ENCODE measurements around the gene DGKD.
"Not testable (repeated sequence)": the region's sequence is repeated elsewhere in the genome, so short reads cannot be mapped to it uniquely, and the experiment has no call there.

The DGKD gene

DNA sequence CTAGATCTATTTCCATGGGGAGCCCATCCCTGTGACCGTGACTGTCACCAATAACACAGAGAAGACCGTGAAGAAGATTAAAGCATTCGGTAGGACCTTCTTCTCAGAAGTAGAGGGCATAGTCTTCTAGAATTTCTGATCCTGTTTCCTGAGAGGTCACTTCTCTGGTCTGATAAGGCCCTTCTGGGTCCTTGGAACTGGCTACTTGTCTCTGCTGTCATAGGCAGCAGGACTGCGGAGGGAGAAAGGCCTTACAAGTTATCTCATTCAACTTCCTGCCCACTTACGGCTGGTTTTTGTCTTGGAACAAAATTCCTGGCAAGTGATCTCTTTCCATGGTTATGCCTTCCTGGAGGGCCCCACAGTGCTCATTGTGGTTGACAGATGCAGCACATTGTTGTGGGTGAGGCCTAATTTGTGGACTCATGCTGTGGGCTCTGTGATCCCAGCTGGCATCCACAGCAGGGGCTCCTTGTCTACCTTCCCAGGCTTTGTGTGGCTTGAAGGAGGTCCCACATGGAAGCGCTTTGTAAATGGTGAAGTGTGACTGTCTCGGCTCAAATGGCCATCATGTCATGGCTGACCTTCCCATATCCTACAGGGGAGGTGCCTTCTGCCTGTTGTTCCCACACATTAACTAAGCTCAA, 24.7 kb upstream of the DGKD start:
- TF ChIP-seq ZNF274 (IDR thresholded peaks at IDR 0.05; ENCODE audit: low read depth, low read length), result no peak
- H3K4me3 ChIP-seq (ENCODE audit: low read length), result no peak overlapping the region

DNA sequence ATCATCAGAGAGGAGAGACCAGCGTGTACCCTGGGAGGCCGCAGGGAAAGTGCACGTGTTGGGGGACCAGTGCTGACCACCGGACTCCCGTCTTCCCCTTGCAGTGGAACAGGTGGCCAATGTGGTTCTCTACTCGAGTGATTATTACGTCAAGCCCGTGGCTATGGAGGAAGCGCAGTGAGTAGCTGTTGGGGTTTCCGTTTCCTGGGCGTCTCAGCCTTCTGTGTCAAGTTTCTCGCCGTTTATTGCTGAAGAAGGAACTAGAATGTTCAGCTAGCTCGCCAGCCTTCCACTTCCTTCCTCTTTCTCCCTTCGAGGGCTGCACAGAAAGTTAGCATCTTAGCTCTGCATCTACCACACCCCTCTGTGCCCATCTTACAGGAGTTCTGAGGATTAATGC, 22.8 kb upstream of the DGKD start:
- TF ChIP-seq ZNF274 (IDR thresholded peaks at IDR 0.05; ENCODE audit: low read depth, low read length), result no peak
- H3K4me3 ChIP-seq (ENCODE audit: low read length), result no peak overlapping the region

DNA sequence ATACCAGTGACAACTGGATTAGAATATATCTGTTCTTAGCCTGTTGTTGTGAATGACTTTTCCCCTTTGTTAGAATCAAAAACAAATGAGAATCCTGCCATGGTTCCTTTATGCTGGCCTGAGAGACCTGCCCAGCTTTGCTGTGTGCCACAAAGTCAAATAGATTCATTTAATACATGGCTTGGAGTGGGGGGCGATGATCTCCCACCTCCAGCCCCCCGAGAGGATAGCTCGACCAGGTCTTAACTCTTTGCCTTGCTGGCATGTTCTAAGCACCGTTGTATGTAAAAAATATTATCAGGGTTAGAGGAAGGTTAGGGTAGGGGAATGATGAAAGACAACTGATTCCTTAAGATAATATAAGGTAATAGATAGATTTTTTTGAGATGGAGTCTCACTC, 22.2 kb upstream of the DGKD start:
- TF ChIP-seq ZNF274 (IDR thresholded peaks at IDR 0.05; ENCODE audit: low read depth, low read length), result no peak
- H3K4me3 ChIP-seq (ENCODE audit: low read length), result no peak overlapping the region

DNA sequence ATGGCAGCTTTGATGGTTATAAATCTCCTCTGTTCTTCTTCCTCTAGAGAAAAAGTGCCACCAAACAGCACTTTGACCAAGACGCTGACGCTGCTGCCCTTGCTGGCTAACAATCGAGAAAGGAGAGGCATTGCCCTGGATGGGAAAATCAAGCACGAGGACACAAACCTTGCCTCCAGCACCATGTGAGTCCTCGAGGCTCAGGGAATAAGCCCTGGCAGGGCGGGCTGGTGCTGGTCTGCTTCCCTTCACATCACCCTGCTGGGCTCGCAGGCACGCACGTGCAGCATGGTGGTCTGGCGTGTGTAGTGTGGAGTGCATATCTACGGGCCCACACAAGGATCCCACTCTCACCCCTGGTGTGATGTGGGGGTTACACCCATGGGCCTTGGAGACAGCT, 19.4 kb upstream of the DGKD start:
- H3K4me3 ChIP-seq (ENCODE audit: low read length), result no peak overlapping the region

DNA sequence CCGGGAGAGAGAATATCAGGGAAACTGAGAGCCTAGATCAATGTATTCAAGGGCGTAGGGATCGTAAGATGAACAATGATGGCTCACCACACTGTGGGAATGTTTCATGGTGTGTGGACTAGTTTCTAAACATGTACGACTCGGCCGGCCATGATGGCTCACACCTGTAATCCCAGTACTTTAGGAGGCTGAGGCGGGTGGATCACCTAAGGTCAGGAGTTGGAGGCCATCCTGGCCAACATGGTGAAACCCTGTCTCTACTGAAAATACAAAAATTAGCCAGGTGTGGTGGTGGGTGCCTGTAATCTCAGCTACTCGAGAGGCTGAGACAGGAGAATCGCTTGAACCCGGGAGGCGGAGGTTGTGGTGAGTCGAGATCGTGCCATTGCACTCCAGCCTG, 18.2 kb upstream of the DGKD start:
- H3K4me3 ChIP-seq (ENCODE audit: low read length), result not testable (repeated sequence)

More for the DNA sequence above, 19.4 kb upstream of the DGKD start:
- no peak for TF ChIP-seq ZNF274 (IDR thresholded peaks at IDR 0.05; ENCODE audit: low read depth, low read length)

DNA sequence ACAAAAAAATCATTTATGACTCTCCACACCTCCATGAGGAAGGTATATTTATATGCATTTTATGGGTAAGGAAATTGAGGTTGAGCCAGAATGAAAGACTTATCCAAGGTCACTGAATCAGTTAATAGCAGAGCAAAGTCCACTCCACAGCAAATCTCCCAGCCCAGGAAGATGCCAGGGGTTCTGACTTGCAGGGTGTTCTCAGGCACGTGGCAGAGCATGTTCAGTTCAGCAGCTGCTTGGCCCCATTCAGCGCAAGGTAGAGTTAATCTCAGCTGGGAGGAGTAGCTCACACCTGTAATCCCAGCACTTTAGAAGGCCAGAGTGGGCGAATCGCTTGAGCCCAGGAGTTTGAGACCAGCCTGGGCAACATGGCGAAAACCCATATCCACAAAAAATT, 17.8 kb upstream of the DGKD start:
- no peak overlapping the region for H3K4me3 ChIP-seq (ENCODE audit: low read length)
- TF ChIP-seq ZNF274 (IDR thresholded peaks at IDR 0.05; ENCODE audit: low read depth, low read length), result no peak

DNA sequence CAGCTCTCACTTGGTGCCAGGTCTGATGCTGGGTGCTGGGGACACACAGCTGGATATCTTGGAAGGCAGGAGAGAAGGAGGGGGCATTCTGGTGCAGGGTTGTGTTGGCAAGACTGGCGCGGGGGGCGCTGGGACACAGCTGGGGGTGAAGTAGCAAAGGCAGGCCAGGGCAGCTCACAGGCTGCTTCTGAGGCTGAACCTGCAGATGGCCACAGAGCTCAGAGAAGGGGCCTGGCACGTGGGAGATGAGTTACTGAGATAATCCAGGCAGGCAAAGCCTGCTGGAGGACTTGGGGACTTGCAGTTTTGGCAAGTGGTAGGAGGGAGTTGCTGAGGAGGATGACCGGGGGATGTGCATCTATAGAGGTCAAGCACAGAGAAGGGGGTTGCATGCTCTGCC, 16.2 kb upstream of the DGKD start:
- H3K4me3 ChIP-seq (ENCODE audit: low read length), result no peak overlapping the region
- no peak for TF ChIP-seq ZNF274 (IDR thresholded peaks at IDR 0.05; ENCODE audit: low read depth, low read length)

DNA sequence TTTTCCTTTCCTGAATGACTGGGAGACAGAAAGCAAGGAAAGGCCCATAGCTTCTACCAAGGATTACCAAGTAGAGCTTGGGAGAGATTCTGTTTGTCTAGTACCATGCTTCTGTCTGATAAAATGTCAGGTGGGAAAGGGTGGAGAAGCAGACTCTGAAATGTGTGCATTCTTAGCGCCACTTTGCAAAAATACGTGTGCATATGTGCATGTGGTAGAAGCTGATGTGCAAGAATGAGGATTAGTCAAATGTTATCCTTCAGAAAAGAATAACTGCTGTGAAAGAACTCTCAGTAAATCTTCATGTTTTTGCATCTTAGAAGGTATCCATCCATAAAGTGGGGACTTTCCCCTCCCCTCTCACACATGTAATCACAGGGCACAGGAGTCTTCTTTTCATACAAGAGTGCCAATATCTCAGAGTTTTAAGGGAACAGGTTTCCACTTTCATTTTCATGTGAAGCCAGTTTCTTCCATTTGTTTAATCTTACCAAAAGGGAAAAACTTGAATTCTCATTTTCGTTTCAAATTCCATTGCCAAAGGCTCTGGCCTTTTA, 15.4 kb upstream of the DGKD start:
- H3K4me3 ChIP-seq (ENCODE audit: low read length), result no peak overlapping the region
- TF ChIP-seq ZNF274 (IDR thresholded peaks at IDR 0.05; ENCODE audit: low read depth, low read length), result no peak

DNA sequence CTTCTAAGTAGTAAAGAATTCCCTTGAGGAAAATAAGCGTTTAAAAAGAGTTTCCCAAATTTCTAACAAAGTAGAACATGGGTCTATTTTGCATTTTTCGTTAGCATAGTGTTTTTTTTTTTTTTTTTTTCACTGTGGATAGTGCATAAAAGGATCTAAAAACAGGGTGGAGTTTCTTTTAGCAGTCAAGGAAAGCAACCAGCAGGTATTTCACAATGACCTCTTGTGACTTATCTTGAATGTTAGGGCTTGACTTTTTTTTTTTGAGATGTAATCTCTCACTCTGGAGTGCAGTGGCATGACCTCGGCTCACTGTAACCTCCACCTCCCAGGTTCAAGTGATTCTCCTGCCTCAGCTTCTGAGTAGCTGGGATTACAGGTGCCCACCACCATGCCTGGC, 14.9 kb upstream of the DGKD start:
- no peak overlapping the region for H3K4me3 ChIP-seq (ENCODE audit: low read length)
- TF ChIP-seq ZNF274 (IDR thresholded peaks at IDR 0.05; ENCODE audit: low read depth, low read length), result no peak

DNA sequence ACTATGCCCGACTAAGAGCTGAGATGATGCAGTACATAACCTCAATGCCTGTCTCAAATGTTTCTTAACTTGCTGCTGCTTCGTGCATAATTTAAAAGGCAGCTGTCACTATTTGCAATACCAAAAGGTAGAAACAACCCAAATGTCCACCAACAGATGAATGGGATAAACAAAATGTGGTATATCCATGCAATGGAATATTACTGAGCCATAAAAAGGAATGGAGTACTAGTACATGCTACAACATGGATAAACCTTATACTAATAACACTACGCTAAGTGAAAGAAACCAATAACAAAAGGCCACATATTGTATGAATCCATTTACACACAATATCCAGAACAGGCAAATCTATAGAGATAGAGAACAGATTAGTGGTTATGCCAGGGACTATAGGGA, 13.0 kb upstream of the DGKD start:
- no peak overlapping the region for H3K4me3 ChIP-seq (ENCODE audit: low read length)
- TF ChIP-seq ZNF274 (IDR thresholded peaks at IDR 0.05; ENCODE audit: low read depth, low read length), result no peak

DNA sequence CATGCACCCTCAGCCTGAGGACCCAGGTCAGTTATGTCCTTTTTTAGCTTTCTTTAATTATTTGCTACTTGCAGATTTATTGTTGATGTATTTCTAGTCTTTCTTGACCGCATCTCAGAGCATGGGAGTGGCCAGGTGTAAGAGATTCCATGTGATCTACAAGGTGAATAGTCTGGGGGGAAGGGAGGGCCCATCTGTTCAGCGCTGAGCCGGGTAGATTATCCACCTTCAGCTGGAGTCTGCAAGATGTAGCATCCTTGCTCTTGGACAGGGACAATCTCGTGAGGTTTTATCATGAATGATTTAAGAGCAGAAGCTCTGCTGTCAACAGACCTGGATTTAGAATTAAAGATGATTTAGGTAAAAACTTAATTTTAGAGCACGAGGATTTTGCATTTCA, 12.0 kb upstream of the DGKD start:
- H3K4me3 ChIP-seq (ENCODE audit: low read length), result no peak overlapping the region
- TF ChIP-seq ZNF274 (IDR thresholded peaks at IDR 0.05; ENCODE audit: low read depth, low read length), result no peak

DNA sequence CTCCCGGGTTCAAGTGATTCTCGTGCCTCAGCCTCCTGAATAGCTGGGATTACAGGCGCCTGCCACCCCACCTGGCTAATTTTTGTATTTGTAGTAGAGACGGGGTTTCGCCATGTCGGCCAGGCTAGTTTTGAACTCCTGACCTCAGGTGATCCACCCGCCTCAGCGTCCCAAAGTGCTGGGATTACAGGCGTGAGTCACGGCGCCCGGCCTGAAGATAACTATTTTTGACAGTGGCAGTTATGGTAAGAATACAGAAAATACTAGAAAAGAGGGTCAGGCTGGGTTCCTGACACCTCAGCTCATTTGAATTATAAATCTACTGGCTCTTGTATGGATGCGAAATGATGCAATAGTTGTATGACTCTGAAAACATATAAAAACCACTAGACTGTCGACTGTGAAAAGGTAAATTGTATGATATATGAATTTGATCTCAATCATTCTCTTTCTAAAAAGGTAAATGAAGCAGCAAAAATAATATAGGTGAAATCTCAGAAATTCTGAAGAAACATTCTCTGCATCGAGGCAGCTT, 11.1 kb upstream of the DGKD start:
- no peak for TF ChIP-seq ZNF274 (IDR thresholded peaks at IDR 0.05; ENCODE audit: low read depth, low read length)
- no peak overlapping the region for H3K4me3 ChIP-seq (ENCODE audit: low read length)

DNA sequence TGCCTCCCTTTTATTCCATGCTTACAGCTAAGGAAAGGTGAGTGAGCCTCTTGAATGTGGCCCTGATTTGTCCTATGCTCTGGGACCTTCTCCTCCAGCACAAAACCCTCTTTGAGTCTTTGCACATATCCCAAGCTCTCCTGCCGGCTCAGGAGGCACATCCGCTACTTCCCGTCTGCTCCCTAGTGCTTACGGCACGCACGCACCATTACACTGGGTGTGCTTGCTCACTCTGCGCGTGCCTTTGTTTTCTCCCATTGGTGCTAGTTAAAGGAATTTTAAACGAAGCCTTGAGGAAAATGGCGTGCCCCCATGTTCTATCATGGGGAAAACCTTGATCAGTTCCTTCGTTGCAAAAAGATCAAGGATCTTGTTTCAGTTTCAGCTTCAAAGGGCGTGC, 7.9 kb upstream of the DGKD start:
- no peak overlapping the region for H3K4me3 ChIP-seq (ENCODE audit: low read length)
- TF ChIP-seq ZNF274 (IDR thresholded peaks at IDR 0.05; ENCODE audit: low read depth, low read length), result no peak

DNA sequence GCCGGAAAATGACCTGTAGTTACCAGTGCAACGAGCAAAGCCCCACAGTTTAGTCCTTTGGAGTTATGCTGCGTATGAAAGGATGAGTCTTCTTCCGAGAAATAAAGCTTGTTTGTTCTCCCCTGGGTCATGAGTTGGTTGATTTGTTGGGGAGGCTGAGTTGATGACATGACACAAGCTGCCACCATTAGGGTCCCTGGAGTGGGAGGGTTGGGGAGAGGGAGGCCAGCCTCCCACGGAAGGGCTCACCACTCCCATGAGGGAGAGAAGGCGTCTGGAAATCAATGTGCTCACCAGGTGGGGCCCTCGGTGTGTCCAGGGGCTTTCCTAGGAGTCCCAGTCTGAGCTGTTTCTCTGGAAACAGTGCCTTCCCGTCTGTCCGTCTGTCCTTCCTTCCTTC, 7.4 kb upstream of the DGKD start:
- no peak overlapping the region for H3K4me3 ChIP-seq (ENCODE audit: low read length)
- TF ChIP-seq ZNF274 (IDR thresholded peaks at IDR 0.05; ENCODE audit: low read depth, low read length), result no peak

DNA sequence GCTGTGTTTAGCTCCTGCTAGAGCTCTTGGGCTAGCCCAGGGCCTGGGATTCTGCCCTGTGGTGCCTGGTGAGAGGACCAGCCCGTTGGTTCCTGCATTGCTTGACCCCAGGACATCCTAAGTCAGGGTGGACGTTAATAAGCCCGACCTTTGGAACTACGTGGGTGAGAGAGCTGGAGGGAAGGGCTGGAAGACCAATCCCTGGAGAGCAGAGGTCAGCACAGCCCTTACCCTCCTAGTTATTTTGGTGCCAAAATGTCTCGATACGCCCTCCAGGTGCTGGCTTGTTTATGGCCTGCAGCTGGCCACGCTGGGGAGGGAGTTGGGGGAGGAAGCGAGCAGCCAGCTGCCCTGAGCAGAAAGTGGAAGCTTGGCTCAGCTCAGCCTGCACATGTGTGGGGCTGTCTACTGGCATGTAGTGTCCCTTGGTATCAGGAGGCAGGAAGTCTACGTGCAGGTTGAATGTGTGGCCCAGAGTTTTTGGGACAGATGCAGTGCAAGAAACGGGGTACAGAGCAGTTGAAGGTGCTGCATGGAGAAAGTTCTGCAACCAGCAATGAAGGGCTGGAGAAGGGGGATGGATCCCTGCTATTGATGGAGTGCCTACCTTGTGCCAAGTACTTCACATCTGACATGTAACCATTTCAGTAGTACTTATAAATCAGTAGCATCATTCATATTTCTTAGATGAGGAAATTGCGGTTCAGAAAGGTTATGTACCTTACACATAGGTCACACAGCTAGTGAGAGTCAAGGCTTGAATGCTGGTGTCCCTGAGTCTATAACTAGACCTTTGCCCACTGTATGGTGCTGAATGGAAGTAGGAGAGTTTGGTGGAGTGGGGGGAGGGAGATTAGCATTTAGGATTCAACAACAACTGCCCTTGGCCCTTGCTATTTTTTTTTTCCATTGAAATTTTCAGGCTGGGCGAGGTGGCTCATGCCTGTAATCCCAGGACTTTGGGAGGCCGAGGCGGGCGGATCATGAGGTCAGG, 5.0 kb upstream of the DGKD start:
- no peak for TF ChIP-seq ZNF274 (IDR thresholded peaks at IDR 0.05; ENCODE audit: low read depth, low read length)
- no peak overlapping the region for H3K4me3 ChIP-seq (ENCODE audit: low read length)

Data from GM08714 (cell line).